NB4 (cell line): ENCODE measurements around the gene CAMTA1.

Source experiments
- CTCF ChIP-seq: IDR thresholded peaks from one replicate; pipeline ENCODE4 v1.5.1; 2012; ENCODE audit warnings: low read depth, low read length
- MAX ChIP-seq: IDR thresholded peaks from 2 replicates; pipeline ENCODE4 v1.6.1; 2011; ENCODE audit warnings: low read depth, low read length
- POLR2A ChIP-seq: IDR thresholded peaks from 2 replicates; pipeline ENCODE4 v1.6.1; 2011; ENCODE audit warnings: mild to moderate bottlenecking; ENCODE audit not compliant: insufficient read length; ENCODE audit errors: extremely low read depth

DNA sequence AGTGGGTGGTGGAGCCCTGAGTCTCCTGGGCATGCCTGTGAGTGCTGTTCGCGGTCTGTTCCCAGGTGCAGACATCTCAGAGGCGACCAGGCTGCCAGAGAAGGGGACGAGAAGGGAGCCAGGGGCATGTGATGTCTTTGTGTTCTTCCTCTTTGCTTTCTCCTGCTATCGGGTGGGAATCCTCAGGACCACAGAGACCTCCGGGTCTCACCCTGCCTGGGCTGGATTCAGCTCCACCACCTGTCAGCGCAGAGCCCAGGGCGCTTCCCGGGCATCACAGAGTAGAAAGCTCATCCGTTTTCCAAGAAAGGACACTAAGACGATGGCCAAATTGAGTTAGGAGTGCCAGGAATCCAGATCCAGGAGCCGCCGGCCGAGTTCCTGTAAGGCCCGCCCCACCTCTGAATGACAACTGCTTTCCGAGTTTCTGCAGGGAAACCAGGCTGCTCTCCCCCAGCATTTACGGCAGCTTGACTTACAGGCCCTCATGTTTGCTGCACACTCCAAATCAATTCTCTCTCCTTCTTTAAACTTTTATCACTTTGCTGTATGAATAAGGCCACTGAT lies 130.8 kb downstream of the CAMTA1 start:
- TF ChIP-seq MAX (no peak), CTCF (no peak), POLR2A (no peak)
